Activated naive CD8-positive, alpha-beta T cell treated with anti-CD3 and anti-CD28 coated beads, Interleukin-2, amount 50 U/mL, for 24 hours (primary cell): ENCODE data around the gene MICU1.
A peak's percentile ranks its signal among the peaks of the same experiment; 100 is the strongest.
"Not testable (repeated sequence)": the region's sequence is repeated elsewhere in the genome, so short reads cannot be mapped to it uniquely, and the experiment has no call there.

ENCODE experiments used
- ATAC-seq: fragments of 150-1000 bp; cut with Tn5 transposase; one replicate; pipeline ENCODE4 v1.10.0; 2021
- DNase-seq: peaks from one replicate; pipeline ENCODE4 v3.0.0; 2021
- H3K27ac Mint-ChIP-seq: one replicate; pipeline ENCODE4 v1.8.0; 2021; ENCODE audit warnings: mild to moderate bottlenecking, mixed read lengths
- H3K27me3 Mint-ChIP-seq: one replicate; pipeline ENCODE4 v1.8.0; 2021; ENCODE audit warnings: mixed read lengths
- H3K36me3 Mint-ChIP-seq: one replicate; pipeline ENCODE4 v1.8.0; 2021; ENCODE audit warnings: low read depth, mixed read lengths
- H3K4me1 Mint-ChIP-seq: one replicate; pipeline ENCODE4 v1.8.0; 2021; ENCODE audit warnings: mixed read lengths
- H3K4me3 Mint-ChIP-seq: one replicate; pipeline ENCODE4 v1.8.0; 2021; ENCODE audit warnings: mild to moderate bottlenecking, moderate library complexity, mixed read lengths
- H3K9me3 Mint-ChIP-seq: one replicate; pipeline ENCODE4 v1.8.0; 2021; ENCODE audit warnings: mixed read lengths

The MICU1 gene

GRCh38 chr10:72484521-72484920 lies 141.4 kb downstream of the MICU1 start:
- H3K4me1 Mint-ChIP-seq: no peaks in the 10 kb centered on the region
- H3K36me3 Mint-ChIP-seq: peaks cover 1% of the 10 kb centered on the region
- DNase-seq: no peak
- H3K27me3 Mint-ChIP-seq: no peaks in the 10 kb centered on the region
- H3K4me3 Mint-ChIP-seq: no peak overlapping the region
- H3K27ac Mint-ChIP-seq: no peak overlapping the region
- H3K9me3 Mint-ChIP-seq: no peaks in the 10 kb centered on the region
- ATAC-seq: no peak

GRCh38 chr10:72483471-72483870 lies 142.4 kb downstream of the MICU1 start:
- Mint-ChIP-seq H3K27ac (no peak overlapping the region), H3K4me1 (no peaks in the 10 kb centered on the region), H3K4me3 (no peak overlapping the region), H3K9me3 (no peaks in the 10 kb centered on the region), H3K27me3 (no peaks in the 10 kb centered on the region), H3K36me3 (peaks cover 1% of the 10 kb centered on the region)
- no peak for DNase-seq
- ATAC-seq: no peak

- ATAC-seq (no peak), DNase-seq (no peak)
- Mint-ChIP-seq H3K9me3 (no peaks in the 10 kb centered on the region), H3K27ac (no peak overlapping the region), H3K4me1 (no peaks in the 10 kb centered on the region), H3K36me3 (peaks cover 5% of the 10 kb centered on the region), H3K27me3 (no peaks in the 10 kb centered on the region), H3K4me3 (no peak overlapping the region)
These were observed 145.0 kb downstream of the MICU1 start for GRCh38 chr10:72480861-72481260.

GRCh38 chr10:72477463-72477862 lies 148.4 kb downstream of the MICU1 start:
- Mint-ChIP-seq H3K9me3 (no peaks in the 10 kb centered on the region), H3K36me3 (peaks cover 24% of the 10 kb centered on the region), H3K4me1 (no peaks in the 10 kb centered on the region), H3K27me3 (no peaks in the 10 kb centered on the region), H3K27ac (no peak overlapping the region), H3K4me3 (no peak overlapping the region)
- no peak for ATAC-seq
- DNase-seq: no peak

GRCh38 chr10:72472306-72472705 lies 153.6 kb downstream of the MICU1 start:
- Mint-ChIP-seq H3K27ac (no peak overlapping the region), H3K9me3 (no peaks in the 10 kb centered on the region), H3K4me3 (no peak overlapping the region), H3K27me3 (no peaks in the 10 kb centered on the region), H3K4me1 (no peaks in the 10 kb centered on the region), H3K36me3 (peaks cover 41% of the 10 kb centered on the region)
- DNase-seq (no peak), ATAC-seq (no peak)

GRCh38 chr10:72470666-72471065 lies 155.2 kb downstream of the MICU1 start:
- Mint-ChIP-seq H3K4me3 (no peak overlapping the region), H3K36me3 (peaks cover 36% of the 10 kb centered on the region), H3K4me1 (peaks cover 4% of the 10 kb centered on the region), H3K27me3 (no peaks in the 10 kb centered on the region), H3K9me3 (no peaks in the 10 kb centered on the region), H3K27ac (no peak overlapping the region)
- ATAC-seq: no peak
- no peak for DNase-seq

GRCh38 chr10:72467064-72467463 lies 158.8 kb downstream of the MICU1 start:
- H3K27me3 Mint-ChIP-seq, H3K27ac Mint-ChIP-seq, DNase-seq, H3K9me3 Mint-ChIP-seq, ATAC-seq, H3K4me3 Mint-ChIP-seq, H3K4me1 Mint-ChIP-seq: not testable (repeated sequence)
- peaks cover 13% of the 10 kb centered on the region for H3K36me3 Mint-ChIP-seq

- ATAC-seq: peak; percentile 46
- H3K9me3 Mint-ChIP-seq: no peaks in the 10 kb centered on the region
These were observed 159.9 kb downstream of the MICU1 start for GRCh38 chr10:72466018-72466417.

GRCh38 chr10:72464438-72464837 lies 161.4 kb downstream of the MICU1 start:
- Mint-ChIP-seq H3K27me3 (no peaks in the 10 kb centered on the region), H3K4me1 (peaks cover 4% of the 10 kb centered on the region), H3K36me3 (no peaks in the 10 kb centered on the region), H3K27ac (no peak overlapping the region), H3K4me3 (no peak overlapping the region), H3K9me3 (no peaks in the 10 kb centered on the region)
- no peak for ATAC-seq
- DNase-seq: no peak

More at GRCh38 chr10:72466018-72466417, 159.9 kb downstream of the MICU1 start:
- peaks cover 9% of the 10 kb centered on the region for H3K36me3 Mint-ChIP-seq
- peaks cover 4% of the 10 kb centered on the region for H3K4me1 Mint-ChIP-seq
- no peaks in the 10 kb centered on the region for H3K27me3 Mint-ChIP-seq
- no peak overlapping the region for H3K27ac Mint-ChIP-seq
- no peak overlapping the region for H3K4me3 Mint-ChIP-seq
- DNase-seq: no peak

GRCh38 chr10:72462261-72462660 lies 163.6 kb downstream of the MICU1 start:
- H3K27ac Mint-ChIP-seq: no peak overlapping the region
- H3K4me3 Mint-ChIP-seq: no peak overlapping the region
- DNase-seq (no peak), ATAC-seq (no peak)
- H3K4me1 Mint-ChIP-seq: peaks cover 6% of the 10 kb centered on the region
- H3K9me3 Mint-ChIP-seq: no peaks in the 10 kb centered on the region
- peaks cover 1% of the 10 kb centered on the region for H3K36me3 Mint-ChIP-seq
- no peaks in the 10 kb centered on the region for H3K27me3 Mint-ChIP-seq

- Mint-ChIP-seq H3K27me3 (no peaks in the 10 kb centered on the region), H3K4me1 (peaks cover 3% of the 10 kb centered on the region), H3K36me3 (peaks cover 1% of the 10 kb centered on the region), H3K9me3 (no peaks in the 10 kb centered on the region), H3K4me3 (no peak overlapping the region), H3K27ac (no peak overlapping the region)
- DNase-seq: no peak
- ATAC-seq: no peak
These were observed 164.8 kb downstream of the MICU1 start for GRCh38 chr10:72461085-72461484.

- no peaks in the 10 kb centered on the region for H3K9me3 Mint-ChIP-seq
- ATAC-seq (no peak), DNase-seq (no peak)
- H3K27me3 Mint-ChIP-seq: no peaks in the 10 kb centered on the region
- H3K4me1 Mint-ChIP-seq: peaks cover 2% of the 10 kb centered on the region
- H3K36me3 Mint-ChIP-seq: peaks cover 5% of the 10 kb centered on the region
- no peak overlapping the region for H3K4me3 Mint-ChIP-seq
- H3K27ac Mint-ChIP-seq: no peak overlapping the region
These were observed 165.5 kb downstream of the MICU1 start for GRCh38 chr10:72460284-72460876.

GRCh38 chr10:72459301-72459700 lies 166.6 kb downstream of the MICU1 start:
- Mint-ChIP-seq H3K27me3 (no peaks in the 10 kb centered on the region), H3K9me3 (no peaks in the 10 kb centered on the region), H3K4me1 (peaks cover 2% of the 10 kb centered on the region), H3K27ac (no peak overlapping the region), H3K4me3 (no peak overlapping the region), H3K36me3 (peaks cover 7% of the 10 kb centered on the region)
- ATAC-seq (no peak), DNase-seq (no peak)

GRCh38 chr10:72455889-72456595 lies 169.8 kb downstream of the MICU1 start:
- Mint-ChIP-seq H3K4me3 (no peak overlapping the region), H3K9me3 (no peaks in the 10 kb centered on the region), H3K27ac (no peak overlapping the region), H3K4me1 (peaks cover 2% of the 10 kb centered on the region), H3K36me3 (peaks cover 10% of the 10 kb centered on the region), H3K27me3 (no peaks in the 10 kb centered on the region)
- ATAC-seq (no peak), DNase-seq (no peak)

- DNase-seq: no peak
- Mint-ChIP-seq H3K36me3 (peaks cover 11% of the 10 kb centered on the region), H3K4me3 (no peak overlapping the region), H3K9me3 (no peaks in the 10 kb centered on the region), H3K27me3 (no peaks in the 10 kb centered on the region), H3K4me1 (no peaks in the 10 kb centered on the region), H3K27ac (no peak overlapping the region)
- ATAC-seq: no peak
These were observed 175.9 kb downstream of the MICU1 start for GRCh38 chr10:72449941-72450441.
